IPS DF 4.7 (cell line): ENCODE measurements around the gene PCK2.

Experiments used
- DNase-seq: peaks from one replicate; pipeline ENCODE4 v3.0.0-alpha.2; 2013; ENCODE audit warnings: low spot score; ENCODE audit errors: extremely low read depth

The PCK2 gene

DNA sequence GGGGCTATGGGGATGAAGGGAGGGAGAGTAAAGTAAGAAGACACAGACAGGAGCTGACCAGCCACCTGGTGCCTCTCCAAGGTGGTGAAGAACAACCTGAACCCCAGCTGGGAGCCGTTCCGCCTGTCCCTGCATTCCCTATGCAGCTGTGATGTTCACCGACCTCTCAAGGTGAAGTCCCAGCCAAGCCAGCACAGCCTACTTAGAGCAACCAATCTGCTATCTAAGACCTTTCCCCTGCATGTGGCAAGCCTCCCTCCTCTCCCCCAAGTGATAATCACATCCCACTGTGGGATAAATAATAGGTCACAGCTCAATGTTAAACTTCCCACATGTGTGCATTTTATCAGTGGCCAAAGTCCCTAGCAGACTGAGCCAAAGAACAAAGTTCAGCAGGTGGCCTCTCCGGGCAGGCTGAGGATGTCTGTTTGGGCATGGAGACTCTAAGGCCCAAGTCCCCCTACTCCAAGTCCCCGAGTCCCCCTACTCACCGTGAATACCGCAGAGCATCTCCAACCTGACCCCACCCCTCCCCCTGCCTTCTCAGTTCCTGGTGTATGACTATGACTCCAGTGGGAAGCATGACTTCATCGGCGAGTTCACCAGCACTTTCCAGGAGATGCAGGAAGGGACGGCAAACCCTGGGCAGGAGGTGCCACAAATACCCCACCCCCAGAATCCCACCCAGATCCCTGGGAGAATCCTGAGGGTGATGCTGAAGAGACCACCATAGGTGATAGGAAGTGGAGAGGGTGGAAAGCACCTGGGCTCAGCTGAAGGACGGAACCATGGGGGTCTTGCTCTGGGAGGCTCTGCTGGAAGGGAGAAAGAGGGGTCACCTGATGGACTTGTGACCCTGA, 19.3 kb upstream of the PCK2 start:
- no peak for DNase-seq

GRCh38 chr14:24075485-24076301, 18.4 kb upstream of the PCK2 start:
- DNase-seq = no peak

- DNase-seq = no peak
These were observed 17.9 kb upstream of the PCK2 start for GRCh38 chr14:24076302-24076601.

- no peak for DNase-seq
These were observed 17.0 kb upstream of the PCK2 start for GRCh38 chr14:24077086-24077485.

DNA sequence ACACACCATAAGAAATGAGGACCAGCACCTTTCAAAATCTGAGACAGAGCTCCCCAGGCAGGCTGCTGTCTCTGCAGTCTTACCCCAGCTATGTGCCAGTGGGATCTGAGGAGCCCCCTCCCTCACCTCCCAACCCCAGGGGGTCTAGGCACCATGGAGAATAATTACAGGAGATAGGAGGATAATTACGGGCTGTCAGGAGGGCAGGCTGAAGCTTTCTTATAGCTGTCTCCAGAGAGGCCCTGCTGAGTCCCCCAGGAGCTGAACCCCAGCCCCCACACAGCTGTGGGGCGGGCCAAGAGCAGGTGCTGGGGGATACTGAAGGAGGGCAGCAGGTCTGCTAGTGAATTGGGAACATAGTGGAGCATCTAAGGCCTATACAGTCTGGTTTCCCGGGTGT, 16.0 kb upstream of the PCK2 start:
- DNase-seq = no peak

GRCh38 chr14:24079491-24080141, 14.5 kb upstream of the PCK2 start:
- no peak for DNase-seq

DNA sequence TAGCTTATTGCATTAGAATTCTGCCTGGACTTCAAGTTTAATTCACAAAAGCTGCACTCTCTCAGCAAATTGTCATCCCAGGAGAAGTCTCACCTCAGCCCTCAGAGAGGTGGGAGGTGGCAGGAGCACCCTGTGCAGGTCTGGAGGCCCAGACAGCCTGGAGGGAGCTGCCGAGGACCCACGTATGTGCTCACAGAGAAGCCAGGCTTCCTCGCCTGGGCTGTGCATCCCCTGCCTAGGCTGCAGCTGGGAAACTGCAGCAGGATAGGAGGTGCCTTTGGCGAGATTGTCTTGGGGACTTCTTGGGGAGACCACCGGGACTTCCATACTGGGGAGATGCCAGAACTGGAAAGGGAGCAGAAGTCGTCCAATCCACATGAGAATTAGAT, 14.0 kb upstream of the PCK2 start:
- DNase-seq = no peak

DNA sequence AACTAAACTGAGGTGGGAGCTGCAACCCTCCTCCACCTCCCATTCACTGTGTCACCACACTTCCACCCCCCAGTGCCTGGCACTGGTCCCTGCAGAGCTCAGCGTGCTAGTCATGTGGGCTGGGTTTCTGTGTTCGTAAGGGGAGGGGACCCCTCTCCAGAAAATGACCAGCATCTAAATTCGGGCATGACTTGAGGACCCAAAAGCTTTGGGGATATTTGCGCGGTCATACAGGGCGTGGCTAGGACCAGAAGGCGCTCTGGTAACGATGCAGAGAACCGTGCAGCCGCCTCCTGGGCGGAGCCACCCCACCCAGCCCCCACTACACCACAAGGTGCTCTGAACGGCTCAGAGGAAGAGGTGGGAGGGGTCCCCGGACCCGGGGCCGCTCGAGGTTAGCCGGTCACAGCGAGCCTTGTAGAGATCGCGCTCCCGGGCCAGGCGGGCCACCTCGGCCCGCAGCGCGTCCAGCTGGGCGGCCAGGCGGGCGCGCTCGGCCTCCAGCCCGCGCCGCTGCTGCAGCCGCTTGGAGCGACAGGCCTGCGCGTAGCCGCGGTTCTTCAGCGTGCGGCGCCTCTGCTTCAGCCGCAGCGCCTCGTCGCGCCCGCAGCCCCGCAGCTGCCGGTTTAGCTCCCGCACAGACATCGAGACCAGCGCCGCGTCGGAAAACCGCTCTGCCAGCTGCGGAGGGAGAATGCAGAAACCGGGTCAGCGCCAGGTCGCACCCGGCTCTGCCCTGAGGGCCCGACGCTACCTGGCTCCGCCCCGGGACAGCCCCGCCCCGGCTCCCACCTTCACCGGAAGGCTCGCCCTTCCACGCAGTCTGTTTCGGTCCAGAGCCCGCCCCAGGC, 13.0 kb upstream of the PCK2 start:
- DNase-seq = no peak

DNA sequence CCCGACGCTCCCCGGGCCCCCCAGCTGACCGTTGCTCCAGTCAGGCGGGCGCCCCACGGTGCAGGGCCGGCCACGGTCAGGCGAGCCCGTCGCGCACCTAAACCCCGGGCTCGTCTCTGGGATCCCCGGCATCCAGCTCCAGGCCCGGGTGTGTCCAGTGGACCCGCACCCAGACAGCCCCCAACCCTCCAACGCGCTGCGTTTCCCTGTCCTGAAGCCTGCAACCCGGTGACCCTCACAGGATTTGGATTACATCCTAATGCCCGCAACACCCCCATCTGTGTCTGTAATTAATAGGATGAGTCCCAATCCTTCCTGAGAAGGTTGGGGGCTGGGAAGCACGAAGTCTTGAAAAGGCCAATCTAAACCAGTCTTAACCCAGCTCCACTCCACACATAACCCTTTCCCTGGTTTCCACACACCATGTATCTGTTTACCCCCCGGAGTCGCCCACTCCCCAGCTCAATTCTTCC, 12.3 kb upstream of the PCK2 start:
- no peak for DNase-seq

GRCh38 chr14:24082411-24083080, 11.6 kb upstream of the PCK2 start:
- no peak for DNase-seq

GRCh38 chr14:24083462-24083861, 10.6 kb upstream of the PCK2 start:
- DNase-seq = no peak

DNA sequence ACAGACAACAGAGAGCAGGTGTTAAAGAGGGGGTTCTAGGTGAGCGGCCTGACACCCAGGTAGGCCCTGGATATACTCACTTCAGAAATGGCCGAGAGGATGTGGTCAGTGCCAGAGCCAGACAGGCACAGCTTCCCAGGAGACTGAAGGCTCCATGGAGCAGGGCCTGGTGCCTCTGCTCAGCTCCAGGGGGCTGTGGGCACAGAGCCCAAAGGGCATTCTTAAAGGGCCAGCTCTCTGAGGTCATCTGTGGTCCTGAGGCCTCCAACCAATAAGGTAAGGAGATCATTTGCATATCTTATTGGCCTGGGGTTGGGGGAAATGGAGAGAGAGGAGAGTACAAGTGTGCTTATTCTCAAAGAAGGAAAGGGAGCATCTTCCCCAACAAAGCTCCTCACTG, 9.7 kb upstream of the PCK2 start:
- no peak for DNase-seq

- no peak for DNase-seq
These were observed 8.9 kb upstream of the PCK2 start for GRCh38 chr14:24085215-24085614.

DNA sequence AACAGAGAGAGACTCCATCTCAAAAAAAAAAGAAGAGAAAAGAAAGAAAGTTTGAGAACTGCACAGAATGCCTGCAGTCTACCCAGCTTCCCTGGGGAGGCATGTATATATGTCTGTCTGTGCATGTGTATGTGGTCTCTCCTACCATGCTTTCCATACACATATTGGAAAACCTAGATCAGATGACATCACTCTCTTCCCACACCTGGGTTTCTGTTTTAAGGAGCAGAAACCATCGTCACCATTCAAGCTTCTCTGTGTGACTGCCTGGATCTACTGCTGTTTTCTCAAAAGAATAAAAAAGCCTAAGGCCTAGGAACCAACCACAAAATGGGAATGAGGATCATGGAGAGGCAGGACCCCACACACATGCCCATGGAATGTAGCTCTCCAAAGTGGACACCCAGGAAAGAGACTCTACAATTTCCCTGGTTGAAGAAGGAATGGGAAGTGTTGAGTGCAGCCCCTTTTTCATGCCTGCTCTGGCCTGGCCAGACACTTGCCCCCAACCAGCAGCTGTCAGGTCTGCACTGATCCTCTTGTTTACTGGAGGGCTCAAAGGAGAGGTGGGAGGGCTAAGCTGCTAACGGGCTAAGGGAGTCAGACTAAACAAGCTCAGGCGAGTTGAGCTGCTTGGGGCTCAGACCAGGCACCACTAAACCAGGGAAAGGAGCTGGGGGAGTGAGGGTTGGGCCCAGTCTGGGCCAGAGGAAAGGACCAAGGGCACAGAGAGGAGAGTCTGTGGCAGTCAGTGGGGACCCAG, 7.7 kb upstream of the PCK2 start:
- DNase-seq = no peak

DNA sequence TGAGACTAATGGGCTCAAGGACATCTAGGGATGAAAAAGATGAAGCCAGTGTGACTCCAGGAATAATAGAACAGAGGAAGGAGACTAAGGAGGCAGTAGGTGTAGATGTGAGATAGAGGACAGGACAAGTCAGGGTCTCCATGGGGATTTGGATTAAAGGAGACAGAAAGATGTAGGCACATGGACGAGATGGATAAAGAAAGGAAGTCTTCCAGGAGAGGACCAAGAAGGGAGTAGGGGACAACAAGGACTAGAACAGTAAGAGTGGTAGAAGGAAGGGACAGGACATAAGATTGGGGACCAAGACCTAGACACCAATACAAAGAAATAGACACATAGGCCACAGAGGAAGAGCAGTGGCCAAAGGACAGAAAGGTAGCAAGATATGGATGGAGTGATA, 7.1 kb upstream of the PCK2 start:
- DNase-seq = no peak

GRCh38 chr14:24088095-24088494, 6.0 kb upstream of the PCK2 start:
- DNase-seq = no peak

GRCh38 chr14:24089890-24090289, 4.2 kb upstream of the PCK2 start:
- DNase-seq = no peak

GRCh38 chr14:24092110-24092504, 2.0 kb upstream of the PCK2 start:
- DNase-seq = no peak

DNA sequence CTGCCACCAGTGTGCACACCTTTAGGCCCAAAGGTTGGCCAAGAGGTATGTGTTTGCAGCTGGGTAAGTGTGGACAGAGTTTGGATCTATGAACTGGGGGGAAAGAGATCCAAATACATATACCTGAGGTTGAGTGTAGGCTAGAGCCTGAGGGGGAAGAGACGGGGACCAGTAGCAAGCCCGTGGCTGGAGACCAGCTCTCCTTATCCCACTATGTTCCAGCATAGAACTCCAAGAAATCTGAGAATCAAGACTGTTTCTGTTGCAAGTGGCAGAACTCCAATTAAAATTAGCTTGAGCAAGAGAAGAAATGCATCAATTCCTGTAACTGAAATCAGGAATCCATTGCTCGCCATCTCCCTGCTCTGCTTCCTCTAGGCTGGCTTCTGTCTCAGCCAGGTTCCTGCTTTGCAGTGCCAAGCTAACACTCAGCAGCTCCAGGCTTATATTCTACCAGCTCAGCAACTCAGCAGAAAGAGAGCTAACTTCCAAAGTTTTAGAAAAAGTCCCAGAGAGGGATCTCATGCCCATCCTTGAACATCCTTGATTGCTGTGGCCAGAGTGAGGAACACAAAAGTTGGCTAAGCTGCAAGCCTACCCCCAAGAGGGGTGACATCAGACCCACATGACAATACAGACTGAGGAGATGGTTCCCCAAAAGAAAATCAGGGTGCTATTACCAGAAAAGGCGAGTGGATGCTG, 1.5 kb upstream of the PCK2 start:
- no peak for DNase-seq
